Measurements from ENCODE around the gene GLI3. TPM values are rescaled to one million over a fixed set of nuclear protein-coding genes. Genes with fewer than 3 reads are reported as not detected.

Gene GLI3
- total RNA-seq, 2 donors from 2014 or later = 3.4 to 6.6 TPM

DNA sequence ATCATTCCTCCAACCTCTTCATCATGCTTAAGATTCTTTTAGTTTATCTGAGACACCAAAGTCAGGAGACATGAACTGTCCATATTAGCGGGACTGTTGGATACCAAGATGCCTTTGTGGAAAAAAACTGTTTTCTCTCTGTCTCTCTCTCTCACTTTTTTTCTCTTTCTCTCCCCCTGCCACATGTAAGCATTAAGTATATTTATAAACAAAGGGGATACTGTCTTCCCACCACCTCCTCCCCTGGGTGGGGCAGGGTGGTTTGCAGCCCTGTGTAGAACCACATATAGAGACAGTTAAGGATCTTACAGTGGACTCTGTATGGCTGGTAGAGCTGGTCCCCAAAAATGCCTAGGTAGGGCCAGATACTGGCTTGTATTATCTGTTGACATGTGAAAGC, 101.3 kb downstream of the GLI3 start:
- no peak for ATAC-seq (ENCODE audit: insufficient number of reproducible peaks, low FRiP score, low read depth)
- Histone ChIP-seq H3K4me1 (ENCODE audit: control insufficient read depth in 1 of 2, low read depth in 2 of 2) (peaks cover 7 to 33% of the 10 kb centered on the region in 2 donors), H3K9me3 (no peaks in the 10 kb centered on the region), H3K36me3 (no peaks in the 10 kb centered on the region), H3K27me3 (replicated peaks; ENCODE audit: insufficient read depth) (no peaks in the 10 kb centered on the region), H3K27ac (no peak overlapping the region), H3K4me3 (no peak overlapping the region)
- TF ChIP-seq, protein P1, sequence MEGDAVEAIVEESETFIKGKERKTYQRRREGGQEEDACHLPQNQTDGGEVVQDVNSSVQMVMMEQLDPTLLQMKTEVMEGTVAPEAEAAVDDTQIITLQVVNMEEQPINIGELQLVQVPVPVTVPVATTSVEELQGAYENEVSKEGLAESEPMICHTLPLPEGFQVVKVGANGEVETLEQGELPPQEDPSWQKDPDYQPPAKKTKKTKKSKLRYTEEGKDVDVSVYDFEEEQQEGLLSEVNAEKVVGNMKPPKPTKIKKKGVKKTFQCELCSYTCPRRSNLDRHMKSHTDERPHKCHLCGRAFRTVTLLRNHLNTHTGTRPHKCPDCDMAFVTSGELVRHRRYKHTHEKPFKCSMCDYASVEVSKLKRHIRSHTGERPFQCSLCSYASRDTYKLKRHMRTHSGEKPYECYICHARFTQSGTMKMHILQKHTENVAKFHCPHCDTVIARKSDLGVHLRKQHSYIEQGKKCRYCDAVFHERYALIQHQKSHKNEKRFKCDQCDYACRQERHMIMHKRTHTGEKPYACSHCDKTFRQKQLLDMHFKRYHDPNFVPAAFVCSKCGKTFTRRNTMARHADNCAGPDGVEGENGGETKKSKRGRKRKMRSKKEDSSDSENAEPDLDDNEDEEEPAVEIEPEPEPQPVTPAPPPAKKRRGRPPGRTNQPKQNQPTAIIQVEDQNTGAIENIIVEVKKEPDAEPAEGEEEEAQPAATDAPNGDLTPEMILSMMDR (IDR thresholded peaks at IDR 0.05) = no peak
- no peak for DNase-seq (ENCODE audit: low spot score)

DNA sequence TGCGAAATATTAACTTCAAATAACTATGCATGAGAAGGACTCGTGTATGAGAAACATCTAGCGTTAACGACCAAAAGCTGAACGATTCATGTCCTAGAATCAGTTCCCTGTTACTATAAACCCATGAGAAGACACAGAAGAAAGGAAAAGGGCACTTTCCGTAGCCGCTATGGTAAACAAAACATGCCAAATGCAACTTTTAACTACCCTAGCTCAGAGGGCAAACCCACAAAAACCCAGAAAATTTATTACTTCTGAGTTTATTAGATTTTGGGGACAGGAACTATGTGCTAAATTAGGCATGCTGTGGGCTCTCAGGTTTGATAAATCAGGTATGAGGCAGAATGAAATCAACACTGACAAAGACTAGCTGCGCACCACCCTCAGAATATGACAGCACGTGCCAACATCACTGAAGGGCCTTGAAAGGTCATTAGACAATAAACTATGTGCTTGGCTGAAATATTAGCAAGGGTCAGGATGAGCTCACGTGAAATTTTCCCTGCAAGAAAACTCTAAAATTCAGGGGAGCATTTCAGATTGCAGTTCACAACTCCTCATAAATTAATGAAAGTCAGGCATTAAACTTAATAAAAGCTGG, 102.6 kb downstream of the GLI3 start:
- Histone ChIP-seq H3K36me3 (no peaks in the 10 kb centered on the region), H3K27me3 (replicated peaks; ENCODE audit: insufficient read depth) (no peaks in the 10 kb centered on the region), H3K9me3 (no peaks in the 10 kb centered on the region), H3K27ac (no peak overlapping the region), H3K4me1 (ENCODE audit: control insufficient read depth in 1 of 2, low read depth in 2 of 2) (peaks cover 7 to 32% of the 10 kb centered on the region in 2 donors), H3K4me3 (no peak overlapping the region)
- TF ChIP-seq, protein P1 (IDR thresholded peaks at IDR 0.05) = no peak
- ATAC-seq (ENCODE audit: insufficient number of reproducible peaks, low FRiP score, low read depth) (no peak), DNase-seq (ENCODE audit: low spot score) (no peak)

DNA sequence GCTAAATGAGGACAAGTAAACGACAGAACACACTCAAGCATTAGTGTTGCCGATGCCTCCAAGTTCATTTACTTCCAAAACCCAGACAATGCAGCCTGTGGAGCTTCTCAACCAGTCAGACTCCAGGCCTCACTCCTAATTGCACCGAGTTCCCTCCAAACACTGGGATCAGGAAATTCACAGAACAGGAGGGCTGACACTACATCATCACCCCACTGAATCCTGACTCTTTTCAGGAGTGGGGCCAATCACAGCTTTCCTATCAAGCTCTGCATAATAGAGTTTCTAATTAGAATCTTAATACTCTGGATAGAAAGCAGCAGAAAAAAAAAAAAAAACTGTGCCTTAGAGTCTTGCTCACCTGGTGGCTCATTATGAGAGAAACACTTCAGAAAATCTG, 103.7 kb downstream of the GLI3 start:
- Histone ChIP-seq H3K4me3 (no peak overlapping the region), H3K27ac (no peak overlapping the region), H3K9me3 (no peaks in the 10 kb centered on the region), H3K36me3 (no peaks in the 10 kb centered on the region), H3K27me3 (replicated peaks; ENCODE audit: insufficient read depth) (no peaks in the 10 kb centered on the region), H3K4me1 (ENCODE audit: control insufficient read depth in 1 of 2, low read depth in 2 of 2) (peaks cover 7 to 21% of the 10 kb centered on the region in 2 donors)
- TF ChIP-seq, protein P1 (IDR thresholded peaks at IDR 0.05) = no peak
- no peak for DNase-seq (ENCODE audit: low spot score)
- ATAC-seq (ENCODE audit: insufficient number of reproducible peaks, low FRiP score, low read depth) = no peak

DNA sequence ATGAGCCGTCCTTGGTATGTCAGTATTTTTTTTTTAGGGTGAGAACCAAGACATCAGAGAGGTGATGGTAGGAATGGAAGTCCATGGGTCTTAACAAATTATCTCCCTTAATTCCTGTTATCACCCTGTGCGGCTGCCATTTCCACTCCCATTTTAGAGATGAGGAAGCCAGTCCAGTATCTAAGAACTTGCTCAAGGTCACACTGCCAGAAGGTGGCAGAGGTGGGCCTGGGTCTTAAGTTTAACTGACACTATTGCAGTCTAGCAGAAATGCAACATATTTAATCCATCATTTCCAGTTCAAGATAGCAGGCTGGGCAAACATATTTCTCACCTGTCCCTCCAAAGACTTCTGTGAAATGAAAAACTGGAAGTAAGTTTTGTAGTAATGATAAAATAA, 108.3 kb downstream of the GLI3 start:
- no peaks in the 10 kb centered on the region for H3K27me3 ChIP-seq (replicated peaks; ENCODE audit: insufficient read depth)
- TF ChIP-seq, protein P1 (IDR thresholded peaks at IDR 0.05) = no peak
- ATAC-seq (ENCODE audit: insufficient number of reproducible peaks, low FRiP score, low read depth) = no peak

DNA sequence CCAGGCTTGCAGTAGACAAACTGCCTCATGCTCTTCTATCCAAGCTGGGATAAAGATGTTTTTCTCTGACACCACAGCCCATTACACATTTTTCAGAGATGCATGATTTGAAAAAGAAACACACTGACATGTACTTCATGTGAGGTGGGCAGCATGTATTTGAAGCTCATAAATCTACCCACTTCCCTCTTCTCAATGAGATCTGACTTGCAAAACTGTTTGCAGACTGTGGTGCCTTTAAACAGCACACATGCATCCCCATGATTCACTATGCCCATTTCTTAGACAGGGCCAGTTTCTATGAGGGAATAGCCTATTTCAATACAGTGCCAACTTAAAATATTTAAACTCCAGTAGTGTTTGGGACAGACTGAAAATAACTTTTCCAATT, 109.8 kb downstream of the GLI3 start:
- no peak for ATAC-seq (ENCODE audit: insufficient number of reproducible peaks, low FRiP score, low read depth)
- Histone ChIP-seq H3K27me3 (replicated peaks; ENCODE audit: insufficient read depth) (no peaks in the 10 kb centered on the region), H3K36me3 (no peaks in the 10 kb centered on the region), H3K4me1 (ENCODE audit: control insufficient read depth in 1 of 2, low read depth in 2 of 2) (no peaks in the 10 kb centered on the region), H3K27ac (no peak overlapping the region), H3K9me3 (no peaks in the 10 kb centered on the region), H3K4me3 (no peak overlapping the region)
- TF ChIP-seq, protein P1 (IDR thresholded peaks at IDR 0.05) = no peak
- DNase-seq (ENCODE audit: low spot score) = no peak

More for the DNA sequence above, 108.3 kb downstream of the GLI3 start:
- Histone ChIP-seq H3K4me1 (ENCODE audit: control insufficient read depth in 1 of 2, low read depth in 2 of 2) (peaks cover 3 to 10% of the 10 kb centered on the region in 2 donors), H3K9me3 (no peaks in the 10 kb centered on the region), H3K4me3 (no peak overlapping the region), H3K27ac (no peak overlapping the region), H3K36me3 (no peaks in the 10 kb centered on the region)
- DNase-seq (ENCODE audit: low spot score) = no peak

Measured in thoracic aorta (tissue), 2 donors.